ENCODE measurements around the gene KPNA5. TPM values are rescaled to one million over a fixed set of nuclear protein-coding genes. Genes with fewer than 3 reads are reported as not detected.
"Not testable (repeated sequence)": the region's sequence is repeated elsewhere in the genome, so short reads cannot be mapped to it uniquely, and the experiment has no call there.

Gene KPNA5
- total RNA-seq, 1 experiment from 2014 or later = 12.0 TPM

DNA sequence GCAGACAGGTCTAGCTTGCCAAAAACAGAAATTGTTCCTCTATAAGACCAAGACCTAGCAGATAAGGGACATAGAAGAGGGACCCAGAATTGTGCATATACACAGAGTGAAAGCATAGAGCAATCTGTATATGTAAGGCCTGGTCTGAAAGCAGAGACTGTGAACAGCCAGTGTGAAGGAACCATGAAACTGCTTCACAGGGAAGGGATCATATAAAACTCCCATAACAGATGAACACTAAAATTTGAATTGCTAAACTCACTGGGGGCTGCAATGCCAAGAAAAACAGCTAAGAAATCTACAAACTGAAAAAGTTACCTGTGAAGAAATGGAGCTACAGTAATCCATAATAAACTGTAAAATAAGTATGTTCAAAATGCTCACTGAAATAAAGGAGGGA, 19.4 kb upstream of the KPNA5 start:
- peaks cover 8% of the 10 kb centered on the region for H3K36me3 Mint-ChIP-seq (ENCODE audit: insufficient read depth, unreplicated experiment)
- no TSS peak for BruUV-seq (replicated peaks)
- H3K27me3 ChIP-seq (replicated peaks; ENCODE audit: control insufficient read depth, insufficient read depth, low read length) = no peaks in the 10 kb centered on the region
- no peaks in the 10 kb centered on the region for H3K9me3 ChIP-seq
- peaks cover under 1% of the 10 kb centered on the region; the same call in 1 of the 2 replicates for H3K4me1 ChIP-seq
- no peak overlapping the region for H3K27ac Mint-ChIP-seq (ENCODE audit: unreplicated experiment)
- ChIA-PET CTCF (no interaction called here), POLR2A (no interaction called here)
- no peak for DNase-seq
- H3K36me3 ChIP-seq (ENCODE audit: control insufficient read depth, insufficient read depth, low read length) = no peaks in the 10 kb centered on the region
- TF ChIP-seq, protein P1, sequence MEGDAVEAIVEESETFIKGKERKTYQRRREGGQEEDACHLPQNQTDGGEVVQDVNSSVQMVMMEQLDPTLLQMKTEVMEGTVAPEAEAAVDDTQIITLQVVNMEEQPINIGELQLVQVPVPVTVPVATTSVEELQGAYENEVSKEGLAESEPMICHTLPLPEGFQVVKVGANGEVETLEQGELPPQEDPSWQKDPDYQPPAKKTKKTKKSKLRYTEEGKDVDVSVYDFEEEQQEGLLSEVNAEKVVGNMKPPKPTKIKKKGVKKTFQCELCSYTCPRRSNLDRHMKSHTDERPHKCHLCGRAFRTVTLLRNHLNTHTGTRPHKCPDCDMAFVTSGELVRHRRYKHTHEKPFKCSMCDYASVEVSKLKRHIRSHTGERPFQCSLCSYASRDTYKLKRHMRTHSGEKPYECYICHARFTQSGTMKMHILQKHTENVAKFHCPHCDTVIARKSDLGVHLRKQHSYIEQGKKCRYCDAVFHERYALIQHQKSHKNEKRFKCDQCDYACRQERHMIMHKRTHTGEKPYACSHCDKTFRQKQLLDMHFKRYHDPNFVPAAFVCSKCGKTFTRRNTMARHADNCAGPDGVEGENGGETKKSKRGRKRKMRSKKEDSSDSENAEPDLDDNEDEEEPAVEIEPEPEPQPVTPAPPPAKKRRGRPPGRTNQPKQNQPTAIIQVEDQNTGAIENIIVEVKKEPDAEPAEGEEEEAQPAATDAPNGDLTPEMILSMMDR (IDR thresholded peaks at IDR 0.05; ENCODE audit: insufficient read depth in 1 of 2, low read depth in 1 of 2, low read length in 1 of 2, severe bottlenecking in 1 of 2, unreplicated experiment in 1 of 2) = no peak
- H3K4me3 ChIP-seq (ENCODE audit: low read depth, low read length) = no peak overlapping the region
- no peaks in the 10 kb centered on the region for H3K4me1 Mint-ChIP-seq (ENCODE audit: low read depth, unreplicated experiment)
- no peak overlapping the region for H3K4me3 Mint-ChIP-seq (ENCODE audit: unreplicated experiment)
- H3K27me3 Mint-ChIP-seq (ENCODE audit: insufficient read depth, unreplicated experiment) = no peaks in the 10 kb centered on the region
- H3K9me3 Mint-ChIP-seq (ENCODE audit: unreplicated experiment) = no peaks in the 10 kb centered on the region
- intact Hi-C loops (cut with micrococcal nuclease; ENCODE audit: unreplicated experiment) = no loop called here

DNA sequence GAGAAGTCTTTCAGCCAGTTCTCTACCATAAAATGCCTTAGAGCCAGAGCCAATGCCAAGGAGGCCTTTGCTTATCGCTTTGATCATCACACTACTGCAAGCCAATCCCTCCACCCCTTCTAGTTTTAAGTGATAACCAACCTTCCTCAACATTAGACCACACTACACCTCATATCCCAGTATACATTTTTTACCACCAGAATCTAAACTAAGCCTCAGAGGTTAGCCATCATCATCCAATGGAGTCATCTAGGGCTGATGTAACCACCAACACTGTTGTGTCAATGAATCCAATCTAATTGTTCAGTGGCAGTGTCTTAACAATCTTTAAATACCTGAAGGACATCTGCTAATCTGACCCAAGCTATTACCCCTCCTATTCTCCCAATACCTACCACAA, 18.8 kb upstream of the KPNA5 start:
- TF ChIP-seq, protein P1 (IDR thresholded peaks at IDR 0.05; ENCODE audit: insufficient read depth in 1 of 2, low read depth in 1 of 2, low read length in 1 of 2, severe bottlenecking in 1 of 2, unreplicated experiment in 1 of 2) = no peak
- no peak overlapping the region for H3K4me3 ChIP-seq (ENCODE audit: low read depth, low read length)
- H3K9me3 ChIP-seq = no peaks in the 10 kb centered on the region
- H3K9me3 Mint-ChIP-seq (ENCODE audit: unreplicated experiment) = no peaks in the 10 kb centered on the region
- ChIA-PET CTCF (no interaction called here), POLR2A (no interaction called here)
- intact Hi-C loops (cut with micrococcal nuclease; ENCODE audit: unreplicated experiment) = no loop called here
- no peaks in the 10 kb centered on the region for H3K27me3 ChIP-seq (replicated peaks; ENCODE audit: control insufficient read depth, insufficient read depth, low read length)
- BruUV-seq (replicated peaks) = no TSS peak
- no peaks in the 10 kb centered on the region for H3K36me3 ChIP-seq (ENCODE audit: control insufficient read depth, insufficient read depth, low read length)
- H3K4me1 Mint-ChIP-seq (ENCODE audit: low read depth, unreplicated experiment) = no peaks in the 10 kb centered on the region
- peaks cover 6% of the 10 kb centered on the region for H3K4me1 ChIP-seq
- H3K27ac Mint-ChIP-seq (ENCODE audit: unreplicated experiment) = no peak overlapping the region
- no peak overlapping the region for H3K4me3 Mint-ChIP-seq (ENCODE audit: unreplicated experiment)
- no peak for DNase-seq
- peaks cover 2% of the 10 kb centered on the region for H3K36me3 Mint-ChIP-seq (ENCODE audit: insufficient read depth, unreplicated experiment)
- no peaks in the 10 kb centered on the region for H3K27me3 Mint-ChIP-seq (ENCODE audit: insufficient read depth, unreplicated experiment)

DNA sequence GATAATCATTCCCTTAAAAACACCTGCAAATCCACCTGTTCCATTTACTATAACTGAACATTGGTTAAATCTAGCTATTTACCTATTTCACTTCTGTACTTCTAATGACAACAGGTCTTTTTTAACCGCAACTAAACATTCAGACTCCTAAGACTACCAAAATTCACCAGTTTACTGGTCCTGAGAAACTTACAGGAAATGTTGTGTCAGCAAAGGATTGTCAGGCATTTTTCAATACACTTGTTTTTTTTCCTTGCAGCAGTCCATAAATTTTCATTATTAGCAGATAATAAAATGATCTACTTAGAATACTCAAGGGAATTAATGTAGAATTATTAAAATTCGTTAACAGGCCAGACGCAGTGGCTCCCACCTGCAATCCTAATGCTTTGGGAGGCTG, 17.7 kb upstream of the KPNA5 start:
- H3K27me3 ChIP-seq (replicated peaks; ENCODE audit: control insufficient read depth, insufficient read depth, low read length) = no peaks in the 10 kb centered on the region
- CTCF ChIA-PET = no interaction called here
- Mint-ChIP-seq H3K4me1 (ENCODE audit: low read depth, unreplicated experiment) (no peaks in the 10 kb centered on the region), H3K9me3 (ENCODE audit: unreplicated experiment) (no peaks in the 10 kb centered on the region), H3K4me3 (ENCODE audit: unreplicated experiment) (no peak overlapping the region), H3K36me3 (ENCODE audit: insufficient read depth, unreplicated experiment) (no peaks in the 10 kb centered on the region), H3K27me3 (ENCODE audit: insufficient read depth, unreplicated experiment) (no peaks in the 10 kb centered on the region), H3K27ac (ENCODE audit: unreplicated experiment) (no peak overlapping the region)
- H3K9me3 ChIP-seq = no peaks in the 10 kb centered on the region
- BruUV-seq (replicated peaks) = no TSS peak
- no peak overlapping the region for H3K4me3 ChIP-seq (ENCODE audit: low read depth, low read length)
- H3K36me3 ChIP-seq (ENCODE audit: control insufficient read depth, insufficient read depth, low read length) = no peaks in the 10 kb centered on the region
- DNase-seq = no peak
- TF ChIP-seq, protein P1 (IDR thresholded peaks at IDR 0.05; ENCODE audit: insufficient read depth in 1 of 2, low read depth in 1 of 2, low read length in 1 of 2, severe bottlenecking in 1 of 2, unreplicated experiment in 1 of 2) = no peak
- intact Hi-C loops (cut with micrococcal nuclease; ENCODE audit: unreplicated experiment) = no loop called here
- H3K4me1 ChIP-seq = peaks cover 8% of the 10 kb centered on the region
- POLR2A ChIA-PET = no interaction called here

DNA sequence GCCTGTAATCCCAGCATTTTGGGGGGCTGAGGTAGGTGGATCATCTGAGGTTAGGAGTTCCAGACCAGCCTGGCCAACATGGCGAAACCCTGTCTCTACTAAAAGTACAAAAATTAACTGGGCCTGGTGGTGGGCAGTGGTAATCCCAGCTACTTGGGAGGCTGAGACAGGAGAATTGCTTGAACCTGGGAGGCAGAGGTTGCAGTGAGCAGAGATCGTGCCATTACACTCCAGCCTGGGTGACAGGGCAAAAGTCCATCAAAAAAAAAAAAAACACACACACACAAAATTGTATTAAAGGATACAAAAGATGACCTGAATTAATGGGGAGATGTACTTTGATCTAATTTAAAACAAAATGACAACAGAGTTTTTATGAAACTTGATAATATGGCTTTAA, 16.8 kb upstream of the KPNA5 start:
- H3K9me3 Mint-ChIP-seq (ENCODE audit: unreplicated experiment); H3K4me3 Mint-ChIP-seq (ENCODE audit: unreplicated experiment); CTCF ChIA-PET; H3K9me3 ChIP-seq; H3K36me3 Mint-ChIP-seq (ENCODE audit: insufficient read depth, unreplicated experiment); H3K27me3 ChIP-seq (replicated peaks; ENCODE audit: control insufficient read depth, insufficient read depth, low read length); H3K4me3 ChIP-seq (ENCODE audit: low read depth, low read length); H3K4me1 Mint-ChIP-seq (ENCODE audit: low read depth, unreplicated experiment); POLR2A ChIA-PET; BruUV-seq (replicated peaks); H3K36me3 ChIP-seq (ENCODE audit: control insufficient read depth, insufficient read depth, low read length); DNase-seq; intact Hi-C loops (cut with micrococcal nuclease; ENCODE audit: unreplicated experiment); H3K27ac Mint-ChIP-seq (ENCODE audit: unreplicated experiment); H3K4me1 ChIP-seq; H3K27me3 Mint-ChIP-seq (ENCODE audit: insufficient read depth, unreplicated experiment): not testable (repeated sequence)

Data from Caco-2 (cell line).